ENCODE measurements around the gene SMO.

- no peak for TF ChIP-seq SP1 (IDR thresholded peaks at IDR 0.05)
- no peak for TF ChIP-seq FOXK2 (IDR thresholded peaks at IDR 0.05)
- TF ChIP-seq HDGF (IDR thresholded peaks at IDR 0.05; ENCODE audit: borderline replicate concordance), result no peak
- TF ChIP-seq FOXM1 (IDR thresholded peaks at IDR 0.05; ENCODE audit: borderline replicate concordance), result no peak
- no peak for TF ChIP-seq BHLHE40 (IDR thresholded peaks at IDR 0.05; ENCODE audit: borderline replicate concordance)
Measured at GRCh38 chr7:129149511-129149910, 38.9 kb upstream of the SMO start.

Measured in HEK293T (cell line).